Nasal cavity respiratory epithelium epithelial cell of viscerocranial mucosa (primary cell): Measurements from ENCODE around the gene SH3BGRL. TPM values are rescaled to one million over a fixed set of nuclear protein-coding genes. Genes with fewer than 3 reads are reported as not detected.

Experiments used
- total RNA-seq: library from RNA; depleted of rRNA; stranded (reverse); fragments of >200 nt; gene quantifications from 2 replicates; pipeline ENCODE4 v1.2.3, GENCODE V29; 2014

The SH3BGRL gene
- total RNA-seq, result 12.3 and 33.7 TPM in 2 replicates

GRCh38 chrX:81201671-81202455, at the start of gene SH3BGRL, which contains the start of gene HMGN5:
Gene SH3BGRL, plus strand, starts transcription at chrX:81202102. Its CDS starts 99 bp downstream, at chrX:81202201.
Gene HMGN5, minus strand, starts transcription at chrX:81201913. Its CDS starts 80,364 bp downstream, at chrX:81121549.

Other genes with a start within 250 kb of the SH3BGRL start
- gene HMGN5, start 189 bp upstream of the SH3BGRL start, total RNA-seq, result 0.34 and 0.78 TPM in 2 replicates